ENCODE measurements around the gene HTR1E. TPM values are rescaled to one million over a fixed set of nuclear protein-coding genes. Genes with fewer than 3 reads are reported as not detected.
"Not testable (repeated sequence)": the region's sequence is repeated elsewhere in the genome, so short reads cannot be mapped to it uniquely, and the experiment has no call there.

The HTR1E gene
- total RNA-seq, 2 experiments from 2014 or later: not detected

GRCh38 chr6:86943819-86944407 is 6.6 kb downstream of the HTR1E start:
- H3K36me3 Mint-ChIP-seq (ENCODE audit: low read depth): no peaks in the 10 kb centered on the region
- H3K27ac Mint-ChIP-seq: no peak overlapping the region
- DNase-seq: no peak
- CTCF ChIA-PET: no interaction called here
- peaks cover 5% of the 10 kb centered on the region for H3K27me3 Mint-ChIP-seq (ENCODE audit: low read depth)
- H3K9me3 Mint-ChIP-seq: no peaks in the 10 kb centered on the region
- no peak overlapping the region for H3K4me3 Mint-ChIP-seq
- intact Hi-C loops (cut with micrococcal nuclease): no loop called here
- no peaks in the 10 kb centered on the region for H3K4me1 Mint-ChIP-seq (ENCODE audit: low read depth)

- CTCF ChIA-PET: no interaction called here
- no peaks in the 10 kb centered on the region for H3K36me3 Mint-ChIP-seq (ENCODE audit: low read depth)
- H3K27me3 Mint-ChIP-seq (ENCODE audit: low read depth): peaks cover 2% of the 10 kb centered on the region
- H3K9me3 Mint-ChIP-seq: no peaks in the 10 kb centered on the region
- H3K4me3 Mint-ChIP-seq: no peak overlapping the region
- H3K27ac Mint-ChIP-seq: no peak overlapping the region
- intact Hi-C loops (cut with micrococcal nuclease): no loop called here
- no peak for DNase-seq
- H3K4me1 Mint-ChIP-seq (ENCODE audit: low read depth): no peaks in the 10 kb centered on the region
Measured at GRCh38 chr6:86949771-86950170, 12.4 kb downstream of the HTR1E start.

GRCh38 chr6:86952991-86953390 is 15.7 kb downstream of the HTR1E start:
- DNase-seq: no peak
- Mint-ChIP-seq H3K9me3 (no peaks in the 10 kb centered on the region), H3K27ac (no peak overlapping the region), H3K4me1 (ENCODE audit: low read depth) (no peaks in the 10 kb centered on the region), H3K36me3 (ENCODE audit: low read depth) (no peaks in the 10 kb centered on the region), H3K27me3 (ENCODE audit: low read depth) (peaks cover 4% of the 10 kb centered on the region), H3K4me3 (no peak overlapping the region)
- CTCF ChIA-PET: no interaction called here
- intact Hi-C loops (cut with micrococcal nuclease): no loop called here

GRCh38 chr6:86959656-86960055 is 22.3 kb downstream of the HTR1E start:
- Mint-ChIP-seq H3K27ac (no peak overlapping the region), H3K4me3 (no peak overlapping the region), H3K4me1 (ENCODE audit: low read depth) (no peaks in the 10 kb centered on the region), H3K36me3 (ENCODE audit: low read depth) (no peaks in the 10 kb centered on the region), H3K9me3 (no peaks in the 10 kb centered on the region), H3K27me3 (ENCODE audit: low read depth) (peaks cover 2% of the 10 kb centered on the region)
- CTCF ChIA-PET: no interaction called here
- DNase-seq: no peak
- intact Hi-C loops (cut with micrococcal nuclease): no loop called here

GRCh38 chr6:86961455-86962200 is 24.3 kb downstream of the HTR1E start:
- CTCF ChIA-PET: interaction anchor here (0.6 kb wide), 1 partner anchor 47 kb away, joined by 3 read pairs; no protein-coding TSS in a partner anchor
- Mint-ChIP-seq H3K9me3 (no peaks in the 10 kb centered on the region), H3K27ac (no peak overlapping the region), H3K36me3 (ENCODE audit: low read depth) (no peaks in the 10 kb centered on the region), H3K4me3 (no peak overlapping the region), H3K27me3 (ENCODE audit: low read depth) (peaks cover 2% of the 10 kb centered on the region), H3K4me1 (ENCODE audit: low read depth) (no peaks in the 10 kb centered on the region)
- DNase-seq: no peak
- intact Hi-C loops (cut with micrococcal nuclease): no loop called here

GRCh38 chr6:86963352-86963751 is 26.0 kb downstream of the HTR1E start:
- H3K27me3 Mint-ChIP-seq (ENCODE audit: low read depth): peaks cover 2% of the 10 kb centered on the region
- DNase-seq: no peak
- no peak overlapping the region for H3K27ac Mint-ChIP-seq
- intact Hi-C loops (cut with micrococcal nuclease): no loop called here
- CTCF ChIA-PET: no interaction called here
- no peaks in the 10 kb centered on the region for H3K36me3 Mint-ChIP-seq (ENCODE audit: low read depth)
- H3K4me1 Mint-ChIP-seq (ENCODE audit: low read depth): no peaks in the 10 kb centered on the region
- H3K4me3 Mint-ChIP-seq: no peak overlapping the region
- no peaks in the 10 kb centered on the region for H3K9me3 Mint-ChIP-seq

- intact Hi-C loops (cut with micrococcal nuclease): no loop called here
- H3K4me3 Mint-ChIP-seq: no peak overlapping the region
- CTCF ChIA-PET: no interaction called here
- no peak overlapping the region for H3K27ac Mint-ChIP-seq
- H3K4me1 Mint-ChIP-seq (ENCODE audit: low read depth): no peaks in the 10 kb centered on the region
- DNase-seq: no peak
- H3K9me3 Mint-ChIP-seq: no peaks in the 10 kb centered on the region
- peaks cover 2% of the 10 kb centered on the region for H3K27me3 Mint-ChIP-seq (ENCODE audit: low read depth)
- H3K36me3 Mint-ChIP-seq (ENCODE audit: low read depth): no peaks in the 10 kb centered on the region
Measured at GRCh38 chr6:86964029-86964579, 26.8 kb downstream of the HTR1E start.

- no peak for DNase-seq
- Mint-ChIP-seq H3K4me3 (no peak overlapping the region), H3K36me3 (ENCODE audit: low read depth) (no peaks in the 10 kb centered on the region), H3K4me1 (ENCODE audit: low read depth) (no peaks in the 10 kb centered on the region), H3K27me3 (ENCODE audit: low read depth) (peaks cover 2% of the 10 kb centered on the region), H3K9me3 (no peaks in the 10 kb centered on the region), H3K27ac (no peak overlapping the region)
- CTCF ChIA-PET: interaction anchor here (0.9 kb wide), 1 partner anchor 21 kb away, joined by 3 read pairs; no protein-coding TSS in a partner anchor
- intact Hi-C loops (cut with micrococcal nuclease): no loop called here
Measured at GRCh38 chr6:86966271-86966670, 28.9 kb downstream of the HTR1E start.

- Mint-ChIP-seq H3K9me3 (no peaks in the 10 kb centered on the region), H3K36me3 (ENCODE audit: low read depth) (no peaks in the 10 kb centered on the region), H3K4me1 (ENCODE audit: low read depth) (no peaks in the 10 kb centered on the region), H3K27ac (no peak overlapping the region), H3K27me3 (ENCODE audit: low read depth) (peaks cover 2% of the 10 kb centered on the region), H3K4me3 (no peak overlapping the region)
- DNase-seq: no peak
- intact Hi-C loops (cut with micrococcal nuclease): no loop called here
- CTCF ChIA-PET: no interaction called here
Measured at GRCh38 chr6:86969573-86969972, 32.2 kb downstream of the HTR1E start.

- Mint-ChIP-seq H3K36me3 (ENCODE audit: low read depth) (no peaks in the 10 kb centered on the region), H3K4me1 (ENCODE audit: low read depth) (no peaks in the 10 kb centered on the region), H3K27me3 (ENCODE audit: low read depth) (peaks cover 2% of the 10 kb centered on the region), H3K27ac (no peak overlapping the region), H3K9me3 (no peaks in the 10 kb centered on the region), H3K4me3 (no peak overlapping the region)
- no peak for DNase-seq
- CTCF ChIA-PET: no interaction called here
- intact Hi-C loops (cut with micrococcal nuclease): no loop called here
Measured at GRCh38 chr6:86973088-86973487, 35.8 kb downstream of the HTR1E start.

- H3K36me3 Mint-ChIP-seq (ENCODE audit: low read depth): no peaks in the 10 kb centered on the region
- peaks cover 6% of the 10 kb centered on the region for H3K27me3 Mint-ChIP-seq (ENCODE audit: low read depth)
- no peak overlapping the region for H3K4me3 Mint-ChIP-seq
- intact Hi-C loops (cut with micrococcal nuclease): no loop called here
- no peak for DNase-seq
- H3K4me1 Mint-ChIP-seq (ENCODE audit: low read depth): no peaks in the 10 kb centered on the region
- CTCF ChIA-PET: no interaction called here
- H3K27ac Mint-ChIP-seq: no peak overlapping the region
- no peaks in the 10 kb centered on the region for H3K9me3 Mint-ChIP-seq
Measured at GRCh38 chr6:86978251-86978650, 40.9 kb downstream of the HTR1E start.

GRCh38 chr6:87001494-87001893 is 64.2 kb downstream of the HTR1E start:
- no peak overlapping the region for H3K27ac Mint-ChIP-seq
- CTCF ChIA-PET: no interaction called here
- no peak for DNase-seq
- H3K9me3 Mint-ChIP-seq: peaks cover 8% of the 10 kb centered on the region
- no peaks in the 10 kb centered on the region for H3K4me1 Mint-ChIP-seq (ENCODE audit: low read depth)
- no peaks in the 10 kb centered on the region for H3K36me3 Mint-ChIP-seq (ENCODE audit: low read depth)
- no peaks in the 10 kb centered on the region for H3K27me3 Mint-ChIP-seq (ENCODE audit: low read depth)
- intact Hi-C loops (cut with micrococcal nuclease): no loop called here
- no peak overlapping the region for H3K4me3 Mint-ChIP-seq

GRCh38 chr6:87002391-87002790 is 65.1 kb downstream of the HTR1E start:
- H3K4me3 Mint-ChIP-seq; DNase-seq; CTCF ChIA-PET; H3K4me1 Mint-ChIP-seq (ENCODE audit: low read depth); H3K27me3 Mint-ChIP-seq (ENCODE audit: low read depth); intact Hi-C loops (cut with micrococcal nuclease); H3K27ac Mint-ChIP-seq; H3K36me3 Mint-ChIP-seq (ENCODE audit: low read depth): not testable (repeated sequence)
- H3K9me3 Mint-ChIP-seq: peaks cover 10% of the 10 kb centered on the region
